Activated T-helper 2 cell treated with anti-CD3 and anti-CD28 coated beads, Interferon-gamma antibody, Interleukin-2, Interleukin-4, amounts not matched to agents 10 μg/mL and 5 μg/mL and 100 μg/mL, durations not matched to agents 14 hours and 24 hours and 36 hours (primary cell): ENCODE measurements around the gene CCDC51. TPM values are rescaled to one million over a fixed set of nuclear protein-coding genes. Genes with fewer than 3 reads are reported as not detected.

Source experiments
- DNase-seq: peaks from one replicate; pipeline ENCODE4 v3.0.0; 2021; ENCODE audit warnings: low spot score
- H3K27ac Mint-ChIP-seq: one replicate; pipeline ENCODE4 v1.8.0; 2021; ENCODE audit warnings: mixed read lengths
- H3K27me3 Mint-ChIP-seq: one replicate; pipeline ENCODE4 v1.8.0; 2021; ENCODE audit warnings: low read depth, mixed read lengths
- H3K36me3 Mint-ChIP-seq: one replicate; pipeline ENCODE4 v1.8.0; 2021; ENCODE audit warnings: low read depth, mixed read lengths
- H3K4me1 Mint-ChIP-seq: one replicate; pipeline ENCODE4 v1.8.0; 2021; ENCODE audit warnings: low read depth, mixed read lengths
- H3K4me3 Mint-ChIP-seq: one replicate; pipeline ENCODE4 v1.8.0; 2021; ENCODE audit warnings: low read depth, mild to moderate bottlenecking, moderate library complexity, mixed read lengths
- H3K9me3 Mint-ChIP-seq: one replicate; pipeline ENCODE4 v1.8.0; 2021; ENCODE audit warnings: mixed read lengths
- intact Hi-C: fragments of 100-400 bp; cut with micrococcal nuclease; formaldehyde crosslinking; loops from one replicate; pipeline ENCODE4 v1.15.1; 2023
- total RNA-seq: library from RNA; stranded (reverse); gene quantifications from 2 replicates; pipeline ENCODE4 v1.2.3, GENCODE V29; 2022

CCDC51 gene
- total RNA-seq, 1 donor from 2014 or later: 22.2 TPM

GRCh38 chr3:48387634-48388033 lies 52.3 kb downstream of the CCDC51 start:
- H3K27ac Mint-ChIP-seq: no peak overlapping the region

More at GRCh38 chr3:48387634-48388033, 52.3 kb downstream of the CCDC51 start:
- Mint-ChIP-seq H3K36me3 (no peaks in the 10 kb centered on the region), H3K4me1 (peaks cover 2% of the 10 kb centered on the region), H3K4me3 (no peak overlapping the region), H3K27me3 (peaks cover 67% of the 10 kb centered on the region), H3K9me3 (no peaks in the 10 kb centered on the region)
- intact Hi-C loops: no loop called here
- DNase-seq: no peak

Other genes with a start within 250 kb of the CCDC51 start
- not detected in 2 replicates for gene CAMP, start 216.6 kb downstream of the CCDC51 start, total RNA-seq
- 40.2 and 42.8 TPM in 2 replicates for gene ZNF589, start 199.0 kb downstream of the CCDC51 start, total RNA-seq
- 30.2 and 33.7 TPM in 2 replicates for gene NME6, start 138.8 kb downstream of the CCDC51 start, total RNA-seq
- not detected in 2 replicates for gene SPINK8, start 106.5 kb downstream of the CCDC51 start, total RNA-seq
- gene FBXW12, start 67.9 kb downstream of the CCDC51 start, total RNA-seq: 0.14 TPM in 1 of 2 replicates, not detected in the other
- gene PLXNB1, start 10.0 kb downstream of the CCDC51 start, total RNA-seq: 6.8 and 7.0 TPM in 2 replicates
- 270 and 289 TPM in 2 replicates for gene TMA7, start 138 bp upstream of the CCDC51 start, total RNA-seq
- gene ATRIP, start 6.6 kb upstream of the CCDC51 start, total RNA-seq: 16.9 and 17.5 TPM in 2 replicates
- gene SHISA5, start 64.1 kb upstream of the CCDC51 start, total RNA-seq: 65.6 and 69.5 TPM in 2 replicates
- 53.0 and 57.0 TPM in 2 replicates for gene PFKFB4, start 116.7 kb upstream of the CCDC51 start, total RNA-seq
- 0.11 TPM in 1 of 2 replicates, not detected in the other for gene UCN2, start 123.7 kb upstream of the CCDC51 start, total RNA-seq
- gene COL7A1, start 155.2 kb upstream of the CCDC51 start, total RNA-seq: 1.9 and 2.4 TPM in 2 replicates
- 248 and 273 TPM in 2 replicates for gene UQCRC1, start 169.5 kb upstream of the CCDC51 start, total RNA-seq
- 0.80 and 0.87 TPM in 2 replicates for gene TMEM89, start 181.7 kb upstream of the CCDC51 start, total RNA-seq
- gene SLC26A6, start 195.3 kb upstream of the CCDC51 start, total RNA-seq: 85.1 and 89.6 TPM in 2 replicates
- gene CELSR3, start 222.8 kb upstream of the CCDC51 start, total RNA-seq: 16.0 and 16.5 TPM in 2 replicates
- 49.8 and 51.4 TPM in 2 replicates for gene NCKIPSD, start 245.8 kb upstream of the CCDC51 start, total RNA-seq